Liver (tissue), 9 donors: ENCODE measurements around the gene HEXIM1. TPM values are rescaled to one million over a fixed set of nuclear protein-coding genes. Genes with fewer than 3 reads are reported as not detected.

Experiments used
- DNase-seq: peaks from one replicate; pipeline ENCODE4 v3.0.0-alpha.2; 2017; ENCODE audit warnings: low spot score
- H3K27ac ChIP-seq, 2 donors: one replicate each; pipeline ENCODE4 v1.7.0; 2013; ENCODE audit warnings: inconsistent platforms in 2 of 2, low read length in 2 of 2, control low read depth in 1 of 2, low read depth in 1 of 2, mild to moderate bottlenecking in 1 of 2
- H3K27me3 ChIP-seq, 4 donors: one replicate each; pipeline versions ENCODE4 v1.6.1 to v1.7.0; 2013; ENCODE audit warnings: low read length in 3 of 4, inconsistent platforms in 1 of 4, mild to moderate bottlenecking in 1 of 4, moderate library complexity in 1 of 4; ENCODE audit not compliant: control insufficient read depth in 4 of 4, insufficient read depth in 4 of 4
- H3K36me3 ChIP-seq, 4 donors: one replicate each; pipeline versions ENCODE4 v1.6.1 to v1.7.0; 2013; ENCODE audit warnings: low read length in 3 of 4, mild to moderate bottlenecking in 3 of 4, low read depth in 1 of 4, moderate library complexity in 1 of 4; ENCODE audit not compliant: control insufficient read depth in 4 of 4, insufficient read depth in 3 of 4
- H3K4me1 ChIP-seq, 4 donors: one replicate each; pipeline versions ENCODE4 v1.6.1 to v1.7.0; 2013; ENCODE audit warnings: low read length in 3 of 4, mild to moderate bottlenecking in 3 of 4, moderate library complexity in 1 of 4; ENCODE audit not compliant: control insufficient read depth in 4 of 4, insufficient read depth in 4 of 4
- H3K4me3 ChIP-seq, 3 donors: one replicate each; pipeline versions ENCODE4 v1.6.1 to v1.7.0; 2013; ENCODE audit warnings: low read length in 3 of 3, control low read depth in 1 of 3, low read depth in 1 of 3, mild to moderate bottlenecking in 1 of 3
- H3K9ac ChIP-seq, 2 donors: one replicate each; pipeline ENCODE4 v1.7.0; 2013; ENCODE audit warnings: low read length in 2 of 2, mild to moderate bottlenecking in 2 of 2, moderate library complexity in 2 of 2, control low read depth in 1 of 2, low read depth in 1 of 2
- H3K9me3 ChIP-seq, 4 donors: one replicate each; pipeline versions ENCODE4 v1.6.1 to v1.7.0; 2013; ENCODE audit warnings: low read length in 3 of 4; ENCODE audit not compliant: control insufficient read depth in 4 of 4
- EGR1 ChIP-seq, 2 donors: IDR thresholded peaks; 2 replicates each; pipeline ENCODE4 v1.6.1; 2016 to 2018; ENCODE audit warnings: antibody characterized with exemption in 2 of 2, low read depth in 2 of 2
- FOXA1 ChIP-seq: IDR thresholded peaks from 2 replicates; pipeline ENCODE4 v1.6.1; 2016; ENCODE audit warnings: antibody characterized with exemption
- FOXA2 ChIP-seq: IDR thresholded peaks from 2 replicates; pipeline ENCODE4 v1.6.1; 2016; ENCODE audit warnings: antibody characterized with exemption
- GABPA ChIP-seq, 2 donors: IDR thresholded peaks in 1 of 2; conservative IDR thresholded peaks in 1 of 2; 2 replicates each; pipeline ENCODE4 v1.6.1; 2016; ENCODE audit warnings: antibody characterized with exemption in 2 of 2, mild to moderate bottlenecking in 1 of 2, moderate library complexity in 1 of 2
- HNF4A ChIP-seq, 2 donors: conservative IDR thresholded peaks; 2 replicates each; pipeline ENCODE4 v1.6.1; 2016; ENCODE audit warnings: antibody characterized with exemption in 2 of 2, mild to moderate bottlenecking in 2 of 2
- HNF4G ChIP-seq: IDR thresholded peaks from 2 replicates; pipeline ENCODE4 v1.6.1; 2016; ENCODE audit warnings: antibody characterized with exemption
- JUND ChIP-seq, 2 donors: IDR thresholded peaks; 2 replicates each; pipeline ENCODE4 v1.6.1; 2016; ENCODE audit warnings: antibody characterized with exemption in 2 of 2
- NR2F2 ChIP-seq: IDR thresholded peaks from 2 replicates; pipeline ENCODE4 v1.6.1; 2016; ENCODE audit warnings: antibody characterized with exemption
- RXRA ChIP-seq, 2 donors: IDR thresholded peaks; 2 replicates each; pipeline ENCODE4 v1.6.1; 2017 to 2018; ENCODE audit warnings: antibody characterized with exemption in 2 of 2, mild to moderate bottlenecking in 1 of 2
- SP1 ChIP-seq: IDR thresholded peaks from 2 replicates; pipeline ENCODE4 v1.6.1; 2018; ENCODE audit warnings: antibody characterized with exemption, mild to moderate bottlenecking
- TAF1 ChIP-seq: conservative IDR thresholded peaks from 2 replicates; pipeline ENCODE4 v1.6.1; 2016; ENCODE audit warnings: antibody characterized with exemption, mild to moderate bottlenecking
- YY1 ChIP-seq: IDR thresholded peaks from 2 replicates; pipeline ENCODE4 v1.6.1; 2016; ENCODE audit warnings: antibody characterized with exemption, mild to moderate bottlenecking
- WGBS: extraction: QIAGEN DNeasy Blood & Tissue Kit; methylation state at CpG from one replicate; pipeline ENCODE4 v1.1.7; 2013; 5-methylcytosine and 5-hydroxymethylcytosine counted together
- polyA plus RNA-seq, 2 donors: library from polyadenylated mRNA; stranded (reverse) in 1 of 2; unstranded in 1 of 2; fragments of 200-250 nt in 1 of 2; fragments of >200 nt in 1 of 2; fragmentation: Nextera tagmentation in 1 of 2; extraction: Ambion mirVana in 1 of 2; gene quantifications; one replicate each; pipeline versions ENCODE4 v1.2.1 to v1.2.3, GENCODE V29; 2013 to 2015
- total RNA-seq, 2 donors: library from RNA; depleted of rRNA; stranded (reverse); fragments of >200 nt; gene quantifications; one replicate each; pipeline ENCODE4 v1.2.3, GENCODE V29; 2014
- TF ChIP-seq, protein P1 (sequence below): IDR thresholded peaks from 2 replicates; pipeline ENCODE4 v1.6.1; 2016; ENCODE audit warnings: antibody characterized with exemption
- TF ChIP-seq, protein P2 (sequence below): IDR thresholded peaks from 2 replicates; pipeline ENCODE4 v1.6.1; 2016; ENCODE audit warnings: antibody characterized with exemption, mild to moderate bottlenecking
- TF ChIP-seq, protein P3 (sequence below): fragments of 150-350 bp; IDR thresholded peaks from 2 replicates; pipeline ENCODE4 v1.5.1; 2017; ENCODE audit warnings: improper control_type of control experiment, low read depth, low read length; ENCODE audit not compliant: missing input control
- donor health status: healthy.
- donor health status: healthy.
- donor health status: healthy.
- donor health status: healthy.
- donor health status: healthy.

HEXIM1 gene
- total and polyA plus RNA-seq, 4 donors = 7.4 to 14.3 (median 12.3) TPM

DNA sequence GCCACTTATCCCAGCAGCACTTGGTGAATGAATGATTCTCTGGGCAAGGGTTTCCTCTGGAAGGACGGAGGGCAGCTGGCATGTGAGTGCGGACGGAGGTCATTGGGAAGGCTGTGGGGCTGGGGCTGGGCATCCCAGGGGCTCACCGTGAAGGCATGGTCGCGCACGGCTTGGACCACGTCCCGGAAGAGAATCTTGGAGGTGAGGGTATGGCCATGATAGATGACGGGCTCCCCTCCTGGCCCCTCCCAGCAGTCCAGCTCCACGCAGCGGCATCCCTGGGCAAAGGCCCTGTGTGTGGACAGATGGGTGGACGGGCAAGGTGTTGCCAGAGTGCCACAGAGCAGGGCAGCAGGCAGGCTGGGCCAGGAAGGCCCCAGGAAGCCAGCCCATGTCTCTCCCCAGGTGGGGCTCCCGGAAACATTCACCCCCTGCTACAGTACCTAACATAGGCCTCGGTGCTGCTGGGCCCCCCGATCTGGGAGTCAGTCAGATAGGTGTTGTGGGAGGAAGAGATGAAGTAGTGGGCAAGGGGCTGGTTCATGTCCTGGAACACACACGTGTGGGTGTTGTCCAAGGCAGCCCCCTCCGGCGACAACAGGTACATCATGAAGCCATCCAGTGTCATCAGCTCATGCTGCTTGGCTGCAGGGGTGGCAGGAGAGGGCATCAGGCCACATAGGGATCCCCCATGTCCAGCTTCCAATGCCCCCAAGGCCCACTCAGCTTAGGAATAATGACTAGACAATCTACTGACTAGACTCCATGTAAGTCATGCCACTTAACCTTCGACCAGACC, 30.2 kb upstream of the HEXIM1 start:
- Histone ChIP-seq H3K27ac (no peak overlapping the region), H3K4me3 (no peak overlapping the region), H3K36me3 (no peaks in the 10 kb centered on the region), H3K9ac (no peak overlapping the region), H3K4me1 (peaks cover 0 to 3% (median 0%) of the 10 kb centered on the region in 4 donors), H3K27me3 (no peaks in the 10 kb centered on the region), H3K9me3 (no peaks in the 10 kb centered on the region)
- no peak for DNase-seq
- TF ChIP-seq TAF1 = no peak
- TF ChIP-seq GABPA (IDR thresholded peaks at IDR 0.05 in 1 of 2, conservative IDR thresholded peaks at IDR 0.05 in 1 of 2) = no peak
- TF ChIP-seq, protein P1, sequence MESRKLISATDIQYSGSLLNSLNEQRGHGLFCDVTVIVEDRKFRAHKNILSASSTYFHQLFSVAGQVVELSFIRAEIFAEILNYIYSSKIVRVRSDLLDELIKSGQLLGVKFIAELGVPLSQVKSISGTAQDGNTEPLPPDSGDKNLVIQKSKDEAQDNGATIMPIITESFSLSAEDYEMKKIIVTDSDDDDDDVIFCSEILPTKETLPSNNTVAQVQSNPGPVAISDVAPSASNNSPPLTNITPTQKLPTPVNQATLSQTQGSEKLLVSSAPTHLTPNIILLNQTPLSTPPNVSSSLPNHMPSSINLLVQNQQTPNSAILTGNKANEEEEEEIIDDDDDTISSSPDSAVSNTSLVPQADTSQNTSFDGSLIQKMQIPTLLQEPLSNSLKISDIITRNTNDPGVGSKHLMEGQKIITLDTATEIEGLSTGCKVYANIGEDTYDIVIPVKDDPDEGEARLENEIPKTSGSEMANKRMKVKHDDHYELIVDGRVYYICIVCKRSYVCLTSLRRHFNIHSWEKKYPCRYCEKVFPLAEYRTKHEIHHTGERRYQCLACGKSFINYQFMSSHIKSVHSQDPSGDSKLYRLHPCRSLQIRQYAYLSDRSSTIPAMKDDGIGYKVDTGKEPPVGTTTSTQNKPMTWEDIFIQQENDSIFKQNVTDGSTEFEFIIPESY = no peak
- no peak for TF ChIP-seq FOXA2
- WGBS = 95% methylated on average over 20 of the region's 20 CpGs

- Histone ChIP-seq H3K9ac (no peak overlapping the region), H3K4me3 (no peak overlapping the region), H3K9me3 (no peaks in the 10 kb centered on the region), H3K27me3 (no peaks in the 10 kb centered on the region), H3K36me3 (no peaks in the 10 kb centered on the region), H3K4me1 (no peaks in the 10 kb centered on the region), H3K27ac (no peak overlapping the region)
- 95% methylated on average over 23 of the region's 23 CpGs for WGBS
- TF ChIP-seq YY1 (no peak), FOXA1 (no peak), RXRA (IDR thresholded peaks at IDR 0.05) (no peak), FOXA2 (no peak), HNF4A (conservative IDR thresholded peaks at IDR 0.05) (no peak), TAF1 (no peak), EGR1 (IDR thresholded peaks at IDR 0.05; ENCODE audit: low read depth in 2 of 2) (no peak), HNF4G (no peak), NR2F2 (no peak), SP1 (no peak), JUND (IDR thresholded peaks at IDR 0.05) (no peak), GABPA (IDR thresholded peaks at IDR 0.05 in 1 of 2, conservative IDR thresholded peaks at IDR 0.05 in 1 of 2) (no peak)
- TF ChIP-seq, protein P2, sequence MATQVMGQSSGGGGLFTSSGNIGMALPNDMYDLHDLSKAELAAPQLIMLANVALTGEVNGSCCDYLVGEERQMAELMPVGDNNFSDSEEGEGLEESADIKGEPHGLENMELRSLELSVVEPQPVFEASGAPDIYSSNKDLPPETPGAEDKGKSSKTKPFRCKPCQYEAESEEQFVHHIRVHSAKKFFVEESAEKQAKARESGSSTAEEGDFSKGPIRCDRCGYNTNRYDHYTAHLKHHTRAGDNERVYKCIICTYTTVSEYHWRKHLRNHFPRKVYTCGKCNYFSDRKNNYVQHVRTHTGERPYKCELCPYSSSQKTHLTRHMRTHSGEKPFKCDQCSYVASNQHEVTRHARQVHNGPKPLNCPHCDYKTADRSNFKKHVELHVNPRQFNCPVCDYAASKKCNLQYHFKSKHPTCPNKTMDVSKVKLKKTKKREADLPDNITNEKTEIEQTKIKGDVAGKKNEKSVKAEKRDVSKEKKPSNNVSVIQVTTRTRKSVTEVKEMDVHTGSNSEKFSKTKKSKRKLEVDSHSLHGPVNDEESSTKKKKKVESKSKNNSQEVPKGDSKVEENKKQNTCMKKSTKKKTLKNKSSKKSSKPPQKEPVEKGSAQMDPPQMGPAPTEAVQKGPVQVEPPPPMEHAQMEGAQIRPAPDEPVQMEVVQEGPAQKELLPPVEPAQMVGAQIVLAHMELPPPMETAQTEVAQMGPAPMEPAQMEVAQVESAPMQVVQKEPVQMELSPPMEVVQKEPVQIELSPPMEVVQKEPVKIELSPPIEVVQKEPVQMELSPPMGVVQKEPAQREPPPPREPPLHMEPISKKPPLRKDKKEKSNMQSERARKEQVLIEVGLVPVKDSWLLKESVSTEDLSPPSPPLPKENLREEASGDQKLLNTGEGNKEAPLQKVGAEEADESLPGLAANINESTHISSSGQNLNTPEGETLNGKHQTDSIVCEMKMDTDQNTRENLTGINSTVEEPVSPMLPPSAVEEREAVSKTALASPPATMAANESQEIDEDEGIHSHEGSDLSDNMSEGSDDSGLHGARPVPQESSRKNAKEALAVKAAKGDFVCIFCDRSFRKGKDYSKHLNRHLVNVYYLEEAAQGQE = no peak
- TF ChIP-seq, protein P3, sequence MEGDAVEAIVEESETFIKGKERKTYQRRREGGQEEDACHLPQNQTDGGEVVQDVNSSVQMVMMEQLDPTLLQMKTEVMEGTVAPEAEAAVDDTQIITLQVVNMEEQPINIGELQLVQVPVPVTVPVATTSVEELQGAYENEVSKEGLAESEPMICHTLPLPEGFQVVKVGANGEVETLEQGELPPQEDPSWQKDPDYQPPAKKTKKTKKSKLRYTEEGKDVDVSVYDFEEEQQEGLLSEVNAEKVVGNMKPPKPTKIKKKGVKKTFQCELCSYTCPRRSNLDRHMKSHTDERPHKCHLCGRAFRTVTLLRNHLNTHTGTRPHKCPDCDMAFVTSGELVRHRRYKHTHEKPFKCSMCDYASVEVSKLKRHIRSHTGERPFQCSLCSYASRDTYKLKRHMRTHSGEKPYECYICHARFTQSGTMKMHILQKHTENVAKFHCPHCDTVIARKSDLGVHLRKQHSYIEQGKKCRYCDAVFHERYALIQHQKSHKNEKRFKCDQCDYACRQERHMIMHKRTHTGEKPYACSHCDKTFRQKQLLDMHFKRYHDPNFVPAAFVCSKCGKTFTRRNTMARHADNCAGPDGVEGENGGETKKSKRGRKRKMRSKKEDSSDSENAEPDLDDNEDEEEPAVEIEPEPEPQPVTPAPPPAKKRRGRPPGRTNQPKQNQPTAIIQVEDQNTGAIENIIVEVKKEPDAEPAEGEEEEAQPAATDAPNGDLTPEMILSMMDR = no peak
- no peak for DNase-seq
Observed at GRCh38 chr17:45118691-45119090, 29.6 kb upstream of the HEXIM1 start.
